KMS-11 (cell line): ENCODE measurements around the gene WDR18.

ENCODE experiments used
- H2AFZ ChIP-seq: fragments of 200-600 bp; sonication (generic); 2 replicates; pipeline ENCODE4 v1.6.1; 2016; ENCODE audit warnings: antibody characterized with exemption, mixed run types, low read depth
- H3K27ac ChIP-seq: fragments of 200-600 bp; sonication (generic); 2 replicates; pipeline ENCODE4 v1.6.1; 2016; ENCODE audit warnings: mild to moderate bottlenecking, mixed run types
- H3K27me3 ChIP-seq: fragments of 200-600 bp; sonication (generic); 2 replicates; pipeline ENCODE4 v1.6.1; 2017; ENCODE audit warnings: mild to moderate bottlenecking, low read depth, mixed run types, moderate library complexity; ENCODE audit not compliant: insufficient read depth
- H3K36me3 ChIP-seq: fragments of 200-600 bp; sonication (generic); 2 replicates; pipeline ENCODE4 v1.6.1; 2017; ENCODE audit warnings: mild to moderate bottlenecking, mixed run types; ENCODE audit not compliant: insufficient read depth
- H3K4me1 ChIP-seq: fragments of 200-600 bp; sonication (generic); 2 replicates; pipeline ENCODE4 v1.6.1; 2016; ENCODE audit warnings: mild to moderate bottlenecking, low read depth, mixed run types; ENCODE audit not compliant: poor library complexity, severe bottlenecking
- H3K4me2 ChIP-seq: fragments of 200-600 bp; sonication (generic); 2 replicates; pipeline ENCODE4 v1.7.0; 2016; ENCODE audit warnings: mild to moderate bottlenecking, mixed run types
- H3K4me3 ChIP-seq: fragments of 200-600 bp; sonication (generic); IDR thresholded peaks from 2 replicates; pipeline ENCODE4 v1.6.1; 2017; ENCODE audit warnings: low read depth, low read length, mixed read lengths; ENCODE audit not compliant: insufficient read depth
- H3K79me2 ChIP-seq: fragments of 200-600 bp; sonication (generic); 2 replicates; pipeline ENCODE4 v1.6.1; 2016; ENCODE audit warnings: low read depth, mixed run types; ENCODE audit not compliant: insufficient read depth
- H3K9ac ChIP-seq: fragments of 200-600 bp; sonication (generic); 2 replicates; pipeline ENCODE4 v1.6.1; 2016; ENCODE audit warnings: mild to moderate bottlenecking, mixed run types
- H4K20me1 ChIP-seq: fragments of 200-600 bp; sonication (generic); 2 replicates; pipeline ENCODE4 v1.6.1; 2016; ENCODE audit warnings: mild to moderate bottlenecking, mixed run types; ENCODE audit not compliant: insufficient read depth
- TF ChIP-seq, protein P1 (sequence below): fragments of 200-600 bp; sonication (generic); conservative IDR thresholded peaks from 2 replicates; pipeline ENCODE4 v1.6.1; 2017; ENCODE audit warnings: low read depth, mild to moderate bottlenecking, antibody characterized with exemption, low read length, moderate library complexity, mixed read lengths

The WDR18 gene

DNA sequence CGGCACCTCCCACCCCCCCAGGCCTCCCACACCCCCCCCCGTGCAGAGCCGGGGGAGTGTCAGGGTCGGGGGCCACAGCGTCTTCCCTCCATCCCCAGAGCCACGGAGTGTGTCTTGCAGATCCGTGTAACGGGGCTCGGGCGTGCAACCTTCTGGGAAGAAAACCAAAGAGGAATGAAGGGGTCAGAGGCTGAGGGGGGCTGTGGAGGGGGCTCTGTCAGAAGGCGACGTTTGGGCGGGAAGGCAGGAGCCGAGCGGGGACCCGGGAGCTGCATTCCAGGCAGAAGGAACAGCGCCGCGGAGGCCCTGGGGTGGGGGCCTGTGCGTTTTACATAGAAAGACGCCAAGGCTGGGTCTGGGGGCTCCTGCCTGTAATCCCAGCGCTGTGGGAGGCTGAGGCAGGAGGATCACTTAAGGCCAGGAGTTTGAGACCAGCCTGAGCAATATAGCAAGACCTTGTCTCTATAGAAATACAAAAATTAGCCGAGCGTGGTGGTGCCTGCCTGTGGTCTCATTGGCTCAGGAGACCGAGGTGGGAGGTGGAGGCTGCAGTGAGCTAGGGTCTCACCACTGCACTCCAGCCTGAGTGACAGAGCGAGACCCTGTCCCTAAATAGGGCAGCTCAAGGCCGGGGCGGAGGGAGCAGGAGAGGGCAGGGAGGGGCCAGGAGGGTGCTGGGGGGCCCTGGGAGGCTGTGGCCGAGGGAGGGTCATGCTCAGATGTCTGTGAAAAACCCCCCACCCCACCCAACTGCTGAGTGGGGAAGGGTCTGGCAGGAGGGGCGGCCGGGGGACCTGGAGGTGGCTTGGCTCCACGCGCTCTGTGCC is 30.5 kb upstream of the WDR18 start:
- no peaks in the 10 kb centered on the region for H3K4me1 ChIP-seq
- no peaks in the 10 kb centered on the region for H3K79me2 ChIP-seq
- H3K27me3 ChIP-seq, result no peaks in the 10 kb centered on the region
- TF ChIP-seq, protein P1, sequence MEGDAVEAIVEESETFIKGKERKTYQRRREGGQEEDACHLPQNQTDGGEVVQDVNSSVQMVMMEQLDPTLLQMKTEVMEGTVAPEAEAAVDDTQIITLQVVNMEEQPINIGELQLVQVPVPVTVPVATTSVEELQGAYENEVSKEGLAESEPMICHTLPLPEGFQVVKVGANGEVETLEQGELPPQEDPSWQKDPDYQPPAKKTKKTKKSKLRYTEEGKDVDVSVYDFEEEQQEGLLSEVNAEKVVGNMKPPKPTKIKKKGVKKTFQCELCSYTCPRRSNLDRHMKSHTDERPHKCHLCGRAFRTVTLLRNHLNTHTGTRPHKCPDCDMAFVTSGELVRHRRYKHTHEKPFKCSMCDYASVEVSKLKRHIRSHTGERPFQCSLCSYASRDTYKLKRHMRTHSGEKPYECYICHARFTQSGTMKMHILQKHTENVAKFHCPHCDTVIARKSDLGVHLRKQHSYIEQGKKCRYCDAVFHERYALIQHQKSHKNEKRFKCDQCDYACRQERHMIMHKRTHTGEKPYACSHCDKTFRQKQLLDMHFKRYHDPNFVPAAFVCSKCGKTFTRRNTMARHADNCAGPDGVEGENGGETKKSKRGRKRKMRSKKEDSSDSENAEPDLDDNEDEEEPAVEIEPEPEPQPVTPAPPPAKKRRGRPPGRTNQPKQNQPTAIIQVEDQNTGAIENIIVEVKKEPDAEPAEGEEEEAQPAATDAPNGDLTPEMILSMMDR, result no peak
- no peak overlapping the region for H3K27ac ChIP-seq
- no peak overlapping the region for H3K9ac ChIP-seq
- H3K36me3 ChIP-seq, result no peaks in the 10 kb centered on the region
- no peak overlapping the region for H3K4me3 ChIP-seq
- H3K4me2 ChIP-seq, result no peak overlapping the region
- H2AFZ ChIP-seq, result no peak overlapping the region
- no peaks in the 10 kb centered on the region for H4K20me1 ChIP-seq

DNA sequence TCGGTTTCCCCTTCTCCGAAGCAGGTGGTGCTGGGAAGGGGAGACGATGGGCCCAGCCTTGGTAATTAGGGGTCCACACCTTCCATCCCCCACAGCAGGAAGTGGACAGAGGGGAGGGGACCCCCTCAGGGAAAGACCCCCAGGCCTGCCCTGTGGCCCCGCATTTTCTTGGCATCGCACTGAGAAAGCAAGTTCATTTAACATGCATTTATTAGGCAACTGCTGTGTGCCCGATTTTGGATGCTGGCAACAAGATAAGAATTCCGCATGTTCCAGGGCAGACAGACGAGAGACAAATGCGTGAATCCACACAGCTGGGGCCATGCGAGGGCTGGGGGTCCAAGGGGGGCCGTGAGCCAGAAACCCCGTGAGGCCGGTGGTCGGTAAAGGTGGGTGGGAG is 29.9 kb upstream of the WDR18 start:
- no peak overlapping the region for H3K9ac ChIP-seq
- H3K4me2 ChIP-seq, result no peak overlapping the region
- H3K36me3 ChIP-seq, result no peaks in the 10 kb centered on the region
- no peak overlapping the region for H2AFZ ChIP-seq
- TF ChIP-seq, protein P1, result no peak
- no peaks in the 10 kb centered on the region for H3K79me2 ChIP-seq
- H3K4me1 ChIP-seq, result no peaks in the 10 kb centered on the region
- no peak overlapping the region for H3K27ac ChIP-seq
- H4K20me1 ChIP-seq, result no peaks in the 10 kb centered on the region
- H3K27me3 ChIP-seq, result no peaks in the 10 kb centered on the region
- no peak overlapping the region for H3K4me3 ChIP-seq

DNA sequence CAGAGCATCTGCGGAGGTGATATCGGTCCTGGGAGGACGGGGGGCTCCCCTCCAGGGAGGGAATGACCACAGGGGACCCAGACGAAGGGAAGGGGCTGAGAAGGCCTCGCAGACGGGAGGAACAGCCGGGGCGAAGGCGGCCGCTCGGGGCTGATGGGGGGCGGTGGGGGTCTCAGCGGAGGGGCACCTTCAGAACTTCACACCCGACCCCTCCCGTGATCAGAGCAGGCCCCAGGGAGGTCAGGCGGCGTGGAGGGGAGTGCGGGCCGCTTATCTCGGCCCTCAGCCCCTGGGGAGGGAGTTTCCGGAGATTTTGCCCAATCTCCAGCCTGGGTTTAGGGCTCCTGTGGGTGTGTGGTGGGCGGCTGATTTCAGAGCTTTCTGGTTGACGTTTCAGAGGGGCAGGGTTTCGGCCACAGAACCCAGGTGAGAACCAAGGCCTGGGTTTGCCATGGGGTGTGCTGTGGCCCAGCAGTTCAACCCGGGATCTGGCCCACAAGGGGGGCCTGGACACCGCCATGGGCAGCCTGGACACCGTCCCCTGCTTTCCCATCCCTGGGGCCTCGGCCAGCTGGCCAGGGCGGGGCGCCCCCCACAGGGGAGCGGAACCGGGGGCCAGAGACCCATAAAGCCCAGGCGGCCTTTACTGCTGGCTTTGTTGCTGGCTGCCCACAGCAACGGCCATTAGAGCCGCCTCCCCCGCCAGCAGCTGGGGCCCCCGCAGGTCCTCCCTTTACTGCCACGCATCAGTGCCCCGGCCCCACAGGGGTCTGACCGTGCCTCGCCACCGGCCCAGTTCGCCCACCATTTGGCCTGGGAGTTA is 29.3 kb upstream of the WDR18 start:
- no peak overlapping the region for H3K4me2 ChIP-seq
- TF ChIP-seq, protein P1, result no peak
- no peaks in the 10 kb centered on the region for H3K27me3 ChIP-seq
- no peak overlapping the region for H3K4me3 ChIP-seq
- H3K27ac ChIP-seq, result no peak overlapping the region
- H2AFZ ChIP-seq, result no peak overlapping the region
- no peaks in the 10 kb centered on the region for H3K36me3 ChIP-seq
- no peaks in the 10 kb centered on the region for H3K79me2 ChIP-seq
- H3K4me1 ChIP-seq, result no peaks in the 10 kb centered on the region
- no peak overlapping the region for H3K9ac ChIP-seq
- H4K20me1 ChIP-seq, result no peaks in the 10 kb centered on the region

DNA sequence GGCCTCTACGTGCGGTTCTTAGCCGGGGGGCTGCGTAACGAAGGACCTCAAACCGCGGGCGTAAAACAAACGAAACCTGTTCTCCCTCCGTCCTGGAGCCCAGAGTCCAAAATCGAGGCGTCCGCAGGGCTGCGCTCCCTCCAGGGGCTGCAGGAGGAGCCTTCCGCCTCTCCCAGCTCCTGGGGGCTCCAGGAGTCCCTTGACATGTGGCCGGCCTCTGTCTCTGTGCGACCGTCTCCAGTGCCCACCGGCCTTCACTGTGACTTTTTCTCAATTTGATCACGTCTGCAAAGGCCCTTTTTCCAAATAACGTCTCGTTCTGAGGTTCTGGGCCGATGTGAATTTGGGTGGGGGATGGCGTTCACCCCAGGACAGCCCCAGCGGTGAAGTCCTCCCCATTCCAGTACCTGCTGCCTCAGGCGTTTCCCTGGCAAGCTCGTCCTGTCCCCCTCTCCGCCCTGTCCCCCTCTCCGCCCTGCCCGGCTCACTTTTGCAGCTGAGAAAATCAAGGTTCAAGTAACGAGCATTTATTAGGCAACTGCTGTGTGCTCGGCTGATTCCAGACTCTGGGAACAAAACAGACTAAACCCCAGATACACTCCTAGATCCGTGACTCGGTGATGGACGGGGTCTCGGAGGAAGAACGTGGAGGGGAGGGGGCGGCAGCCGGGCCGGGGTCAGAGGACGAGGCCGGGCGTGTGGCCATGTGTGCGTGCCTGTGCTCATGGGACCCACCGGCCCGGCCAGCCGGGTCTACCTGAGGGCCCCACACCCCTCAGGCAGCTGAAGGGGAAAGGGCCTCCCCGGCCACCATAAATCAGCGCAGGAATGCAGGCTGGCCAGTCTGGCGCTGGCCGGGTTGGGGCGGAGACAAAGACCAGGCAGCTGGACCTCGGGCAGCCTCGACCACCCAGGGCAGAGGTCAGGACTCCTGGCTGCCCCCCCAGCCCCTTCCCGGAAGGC is 28.1 kb upstream of the WDR18 start:
- Histone ChIP-seq H3K79me2 (no peaks in the 10 kb centered on the region), H3K36me3 (no peaks in the 10 kb centered on the region), H3K27ac (no peak overlapping the region), H3K27me3 (no peaks in the 10 kb centered on the region), H3K4me3 (no peak overlapping the region), H3K9ac (no peak overlapping the region), H3K4me2 (no peak overlapping the region), H2AFZ (no peak overlapping the region), H3K4me1 (no peaks in the 10 kb centered on the region), H4K20me1 (no peaks in the 10 kb centered on the region)
- TF ChIP-seq, protein P1, result no peak
